ENCODE measurements around the gene PRSS12. TPM values are rescaled to one million over a fixed set of nuclear protein-coding genes. Genes with fewer than 3 reads are reported as not detected.

Gene PRSS12
- total RNA-seq, 1 donor from 2014 or later: 14.1 TPM

DNA sequence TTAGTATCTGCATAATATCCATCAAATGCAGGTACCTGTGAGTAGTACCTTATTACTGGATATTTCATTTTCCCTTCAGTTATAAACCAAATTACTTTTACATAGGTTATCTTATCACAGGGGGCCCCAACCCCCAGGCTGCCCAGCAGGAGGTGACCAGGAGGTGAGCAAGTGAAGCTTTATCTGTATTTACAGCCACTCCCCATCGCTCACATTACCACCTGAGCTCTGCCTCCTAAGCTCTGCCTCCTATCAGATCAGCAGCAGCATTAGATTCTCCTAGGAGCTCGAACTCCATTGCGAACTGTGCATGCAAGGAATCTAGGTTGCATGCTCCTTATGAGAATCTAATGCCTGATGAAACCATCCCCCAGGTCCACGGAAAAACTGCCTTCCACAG, 6.3 kb downstream of the PRSS12 start:
- Mint-ChIP-seq H3K4me1 (ENCODE audit: unreplicated experiment) (peaks cover 7% of the 10 kb centered on the region), H3K36me3 (no peaks in the 10 kb centered on the region), H3K27me3 (peaks cover 13% of the 10 kb centered on the region), H3K4me3 (no peak overlapping the region), H3K9me3 (no peaks in the 10 kb centered on the region), H3K27ac (peak overlapping the region; percentile 11)
- TF ChIP-seq, protein P1, sequence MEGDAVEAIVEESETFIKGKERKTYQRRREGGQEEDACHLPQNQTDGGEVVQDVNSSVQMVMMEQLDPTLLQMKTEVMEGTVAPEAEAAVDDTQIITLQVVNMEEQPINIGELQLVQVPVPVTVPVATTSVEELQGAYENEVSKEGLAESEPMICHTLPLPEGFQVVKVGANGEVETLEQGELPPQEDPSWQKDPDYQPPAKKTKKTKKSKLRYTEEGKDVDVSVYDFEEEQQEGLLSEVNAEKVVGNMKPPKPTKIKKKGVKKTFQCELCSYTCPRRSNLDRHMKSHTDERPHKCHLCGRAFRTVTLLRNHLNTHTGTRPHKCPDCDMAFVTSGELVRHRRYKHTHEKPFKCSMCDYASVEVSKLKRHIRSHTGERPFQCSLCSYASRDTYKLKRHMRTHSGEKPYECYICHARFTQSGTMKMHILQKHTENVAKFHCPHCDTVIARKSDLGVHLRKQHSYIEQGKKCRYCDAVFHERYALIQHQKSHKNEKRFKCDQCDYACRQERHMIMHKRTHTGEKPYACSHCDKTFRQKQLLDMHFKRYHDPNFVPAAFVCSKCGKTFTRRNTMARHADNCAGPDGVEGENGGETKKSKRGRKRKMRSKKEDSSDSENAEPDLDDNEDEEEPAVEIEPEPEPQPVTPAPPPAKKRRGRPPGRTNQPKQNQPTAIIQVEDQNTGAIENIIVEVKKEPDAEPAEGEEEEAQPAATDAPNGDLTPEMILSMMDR (conservative IDR thresholded peaks at IDR 0.05): no peak
- DNase-seq (ENCODE audit: extremely low spot score, unreplicated experiment): no peak

DNA sequence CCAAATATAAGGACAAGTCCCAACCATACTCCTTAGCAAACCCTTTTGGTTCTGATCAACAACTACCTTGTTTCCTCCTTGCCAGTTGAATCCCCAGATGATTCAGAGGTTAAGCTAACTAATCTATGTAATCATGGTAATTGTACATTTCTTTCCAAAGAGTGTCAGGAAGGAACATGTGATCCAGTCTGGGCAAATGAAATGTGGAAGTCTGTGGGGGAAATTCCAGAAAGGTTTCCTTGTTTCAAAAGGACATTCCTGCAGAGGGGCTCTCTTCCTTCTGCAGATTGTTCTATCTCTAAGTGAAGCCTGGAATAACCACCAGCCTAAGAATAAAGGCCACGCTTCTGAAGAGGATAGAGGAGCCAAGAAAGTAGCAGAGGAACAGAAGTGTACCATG, 7.0 kb downstream of the PRSS12 start:
- Mint-ChIP-seq H3K27me3 (peaks cover 7% of the 10 kb centered on the region), H3K36me3 (no peaks in the 10 kb centered on the region), H3K4me1 (ENCODE audit: unreplicated experiment) (peaks cover under 1% of the 10 kb centered on the region), H3K27ac (no peak overlapping the region), H3K4me3 (no peak overlapping the region), H3K9me3 (no peaks in the 10 kb centered on the region)
- no peak for DNase-seq (ENCODE audit: extremely low spot score, unreplicated experiment)
- TF ChIP-seq, protein P1 (conservative IDR thresholded peaks at IDR 0.05): no peak

DNA sequence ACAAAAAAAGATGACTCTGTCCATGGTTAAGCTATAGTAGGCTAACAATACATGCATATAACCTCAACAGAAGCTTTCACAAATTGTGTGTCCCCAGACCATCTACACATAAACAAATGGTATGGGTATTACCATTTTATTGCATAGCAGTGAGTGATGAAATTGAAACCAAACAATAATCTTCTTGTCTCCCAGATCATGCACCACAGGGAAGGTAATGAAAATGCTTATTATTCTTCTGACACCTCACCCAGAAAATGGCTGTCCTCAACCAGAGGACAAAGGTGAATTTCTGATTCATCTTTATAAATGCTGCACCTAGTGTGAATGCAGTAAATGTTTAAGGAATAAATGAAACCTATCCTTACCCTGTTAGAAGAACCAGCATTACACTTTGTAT, 8.0 kb downstream of the PRSS12 start:
- Mint-ChIP-seq H3K27ac (no peak overlapping the region), H3K4me1 (ENCODE audit: unreplicated experiment) (no peaks in the 10 kb centered on the region), H3K9me3 (no peaks in the 10 kb centered on the region), H3K27me3 (no peaks in the 10 kb centered on the region), H3K4me3 (no peak overlapping the region), H3K36me3 (no peaks in the 10 kb centered on the region)
- TF ChIP-seq, protein P1 (conservative IDR thresholded peaks at IDR 0.05): no peak
- no peak for DNase-seq (ENCODE audit: extremely low spot score, unreplicated experiment)

DNA sequence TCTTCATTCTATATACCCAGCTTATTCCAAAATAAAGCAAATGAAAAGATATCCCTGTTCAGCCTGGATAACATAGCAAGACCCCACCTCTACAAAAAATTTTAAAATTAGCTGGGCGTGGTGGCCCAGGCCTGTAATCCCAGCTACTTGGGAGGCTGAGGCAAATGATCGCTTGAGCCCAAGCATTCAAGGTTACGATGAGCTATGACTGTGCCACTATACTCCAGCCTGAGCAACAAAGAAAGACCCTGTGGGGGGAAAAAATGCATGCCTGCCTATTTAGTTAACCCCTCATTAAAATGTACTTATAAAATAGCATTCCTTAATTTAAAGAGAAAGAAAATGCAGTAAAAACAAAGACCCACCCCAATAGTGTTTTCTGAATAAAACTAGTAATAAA, 9.3 kb downstream of the PRSS12 start:
- no peak for DNase-seq (ENCODE audit: extremely low spot score, unreplicated experiment)
- Mint-ChIP-seq H3K4me1 (ENCODE audit: unreplicated experiment) (no peaks in the 10 kb centered on the region), H3K36me3 (no peaks in the 10 kb centered on the region), H3K27me3 (peaks cover 4% of the 10 kb centered on the region), H3K27ac (no peak overlapping the region), H3K4me3 (no peak overlapping the region), H3K9me3 (no peaks in the 10 kb centered on the region)
- TF ChIP-seq, protein P1 (conservative IDR thresholded peaks at IDR 0.05): no peak

DNA sequence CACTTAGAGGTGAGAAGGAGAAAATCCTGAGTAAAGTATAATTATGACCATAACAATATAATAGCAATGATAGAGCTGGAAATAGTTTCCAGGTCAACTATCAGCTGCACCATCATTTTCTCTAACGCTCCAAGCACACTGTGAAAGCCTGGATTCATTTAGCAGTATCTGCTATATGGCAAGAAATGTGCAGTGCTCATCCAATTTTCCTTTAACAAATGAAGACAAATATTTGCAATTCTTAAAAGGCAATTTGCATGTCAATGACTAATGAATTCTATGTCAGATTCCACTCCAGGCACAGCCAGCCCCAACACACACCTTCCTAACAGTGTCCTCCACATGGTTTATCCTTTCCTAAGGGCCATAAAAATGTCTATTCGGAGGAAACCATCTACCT, 12.7 kb downstream of the PRSS12 start:
- H3K4me3 Mint-ChIP-seq: no peak overlapping the region
- no peaks in the 10 kb centered on the region for H3K9me3 Mint-ChIP-seq
- no peak overlapping the region for H3K27ac Mint-ChIP-seq
- H3K4me1 Mint-ChIP-seq (ENCODE audit: unreplicated experiment): no peaks in the 10 kb centered on the region
- peaks cover 4% of the 10 kb centered on the region for H3K27me3 Mint-ChIP-seq
- H3K36me3 Mint-ChIP-seq: no peaks in the 10 kb centered on the region
- DNase-seq (ENCODE audit: extremely low spot score, unreplicated experiment): no peak
- TF ChIP-seq, protein P1 (conservative IDR thresholded peaks at IDR 0.05): no peak
